Heart left ventricle (tissue), 13 donors: ENCODE measurements around the gene QPRT.

Experiments used
- POLR2A ChIP-seq, 2 donors: fragments of 450-650 bp; IDR thresholded peaks; one replicate each; pipeline ENCODE4 v1.6.1; 2017; ENCODE audit warnings: antibody characterized with exemption in 2 of 2, mild to moderate bottlenecking in 2 of 2, moderate library complexity in 2 of 2
- TF ChIP-seq, protein P1 (sequence below), 12 donors: fragments of 200-600 bp; sonication (generic) in 4 of 12; IDR thresholded peaks; one replicate each; pipeline versions ENCODE4 v1.5.0 to v1.8.0; 2018 to 2022; ENCODE audit warnings: antibody characterized with exemption in 12 of 12, mild to moderate bottlenecking in 5 of 12
- donor health status: ischemic (EF 13 %, LVEDD 7.1; RV severe dilation, severe dysfunction).
- donor health status: DM: no; HTN: yes; CAD: no.
- donor health status: DM: no; HTN: no; CAD: no.
- donor health status: ischemic (EF 25% LVEDD 6.9; RV normal size, moderate dysfunction).
- donor health status: ischemic (EF 25% LVEDD 5.7; RV mildly dilated, moderate dysfunction).
- donor health status: ischemic (EF 35%, LVEDD 5.7; RV mildly dilated, moderate dysfunction).
- donor health status: nonischemic (EF 11% LVEDD 7.7; RV severe dilation, severe dysfunction).
- donor health status: DM: yes; HTN: yes; CAD: no.
- donor health status: PGD.
- donor health status: ischemic (EF 29% LVEDD 5.4; RV normal size, mild dysfunction).
- donor health status: nonischemic (EF 23%, LVEDD 6.1; RV moderate dilation, normal function).

DNA sequence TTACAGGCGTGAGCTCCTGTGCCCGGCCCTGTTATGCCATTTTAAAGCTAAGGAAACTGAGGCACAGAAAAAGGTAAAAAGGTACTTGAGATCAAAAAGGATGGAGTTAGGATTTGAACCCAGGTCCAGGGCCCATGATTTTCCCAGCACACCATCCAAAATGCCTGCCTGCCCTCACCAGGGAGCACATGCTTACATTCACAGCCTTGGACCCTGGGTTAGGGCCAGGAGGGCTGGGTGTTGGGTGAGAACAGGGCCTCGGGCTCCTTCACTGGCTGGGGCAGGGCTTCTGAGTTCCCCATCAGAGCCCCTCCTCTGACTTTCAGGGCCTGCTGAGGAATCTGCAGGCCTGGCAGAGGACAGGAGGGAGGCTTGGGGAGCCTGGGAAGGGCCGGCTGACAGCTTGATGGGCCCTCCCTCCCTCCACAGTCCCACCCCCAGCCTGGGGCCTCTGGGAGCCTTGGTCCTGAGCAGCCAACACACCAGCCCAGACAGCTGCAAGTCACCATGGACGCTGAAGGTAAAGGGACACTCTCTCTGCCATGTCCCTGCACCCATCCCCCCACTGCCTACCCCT, at the start of gene QPRT:
- TF ChIP-seq, protein P1, sequence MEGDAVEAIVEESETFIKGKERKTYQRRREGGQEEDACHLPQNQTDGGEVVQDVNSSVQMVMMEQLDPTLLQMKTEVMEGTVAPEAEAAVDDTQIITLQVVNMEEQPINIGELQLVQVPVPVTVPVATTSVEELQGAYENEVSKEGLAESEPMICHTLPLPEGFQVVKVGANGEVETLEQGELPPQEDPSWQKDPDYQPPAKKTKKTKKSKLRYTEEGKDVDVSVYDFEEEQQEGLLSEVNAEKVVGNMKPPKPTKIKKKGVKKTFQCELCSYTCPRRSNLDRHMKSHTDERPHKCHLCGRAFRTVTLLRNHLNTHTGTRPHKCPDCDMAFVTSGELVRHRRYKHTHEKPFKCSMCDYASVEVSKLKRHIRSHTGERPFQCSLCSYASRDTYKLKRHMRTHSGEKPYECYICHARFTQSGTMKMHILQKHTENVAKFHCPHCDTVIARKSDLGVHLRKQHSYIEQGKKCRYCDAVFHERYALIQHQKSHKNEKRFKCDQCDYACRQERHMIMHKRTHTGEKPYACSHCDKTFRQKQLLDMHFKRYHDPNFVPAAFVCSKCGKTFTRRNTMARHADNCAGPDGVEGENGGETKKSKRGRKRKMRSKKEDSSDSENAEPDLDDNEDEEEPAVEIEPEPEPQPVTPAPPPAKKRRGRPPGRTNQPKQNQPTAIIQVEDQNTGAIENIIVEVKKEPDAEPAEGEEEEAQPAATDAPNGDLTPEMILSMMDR (IDR thresholded peaks at IDR 0.05), result no peak
- no peak for TF ChIP-seq POLR2A (IDR thresholded peaks at IDR 0.05)
